HepG2 (cell line): Measurements from ENCODE around the gene UPK1A. TPM values are rescaled to one million over a fixed set of nuclear protein-coding genes. Genes with fewer than 3 reads are reported as not detected.
A peak's percentile ranks its signal among the peaks of the same experiment; 100 is the strongest.

Experiments
- EZH2 ChIP-seq: conservative IDR thresholded peaks from 2 replicates; pipeline ENCODE4 v1.6.1; 2012; ENCODE audit warnings: mild to moderate bottlenecking, low read depth, low read length, moderate library complexity
- FOXP1 ChIP-seq, 2 experiments: fragments of 450-650 bp in 1 of 2; IDR thresholded peaks; 2 replicates each; pipeline ENCODE4 v1.6.1; 2017 to 2018; ENCODE audit warnings: antibody characterized with exemption in 1 of 2
- GTF3A ChIP-seq: sonication (generic); formaldehyde crosslinking; conservative IDR thresholded peaks from 2 replicates; pipeline ENCODE4 v1.4.0; 2020; ENCODE audit warnings: mild to moderate bottlenecking, missing genetic modification reagents
- IRF1 ChIP-seq: sonication (generic); formaldehyde crosslinking; IDR thresholded peaks from 2 replicates; pipeline ENCODE4 v1.4.0; 2020; ENCODE audit warnings: low read depth, mild to moderate bottlenecking, missing genetic modification reagents
- MATR3 ChIP-seq: sonication (generic); formaldehyde crosslinking; IDR thresholded peaks from 2 replicates; pipeline ENCODE4 v1.4.0; 2020; ENCODE audit warnings: missing genetic modification reagents
- PRDM4 ChIP-seq: sonication (generic); formaldehyde crosslinking; IDR thresholded peaks from 2 replicates; pipeline ENCODE4 v1.9.0; 2021; ENCODE audit warnings: missing genetic modification reagents, borderline replicate concordance
- RNF2 ChIP-seq: fragments of 450-650 bp; conservative IDR thresholded peaks from 2 replicates; pipeline ENCODE4 v1.6.1; 2016; ENCODE audit warnings: low read depth
- TBL1XR1 ChIP-seq: fragments of 150-350 bp; IDR thresholded peaks from 2 replicates; pipeline ENCODE4 v1.6.1; 2014; ENCODE audit warnings: borderline replicate concordance, low read length; ENCODE audit not compliant: partially characterized antibody
- U2AF2 ChIP-seq: fragments of 200-400 bp; formaldehyde crosslinking; IDR thresholded peaks from 2 replicates; pipeline ENCODE4 v1.6.1; 2017; ENCODE audit warnings: low read depth, mild to moderate bottlenecking, low read length
- XBP1 ChIP-seq: sonication (generic); formaldehyde crosslinking; IDR thresholded peaks from 2 replicates; pipeline ENCODE4 v1.5.0; 2020; ENCODE audit warnings: missing genetic modification reagents
- ZMAT5 ChIP-seq: sonication (generic); formaldehyde crosslinking; IDR thresholded peaks from 2 replicates; pipeline ENCODE4 v1.5.0; 2020; ENCODE audit warnings: mild to moderate bottlenecking, low read depth, missing genetic modification reagents, borderline replicate concordance
- polyA plus RNA-seq, 8 experiments: library from polyadenylated mRNA; depleted of rRNA in 3 of 8; stranded (reverse) in 7 of 8; unstranded in 1 of 8; fragments of >200 nt; fragmentation: Illumina TruSeq in 4 of 8; extraction: Trizol in 4 of 8; gene quantifications; 2 replicates each; pipeline versions ENCODE4 v1.2.1 to v1.2.3, GENCODE V29; 2011 to 2016; ENCODE audit warnings: low read depth in 4 of 8, missing spikeins in 1 of 8, mixed read lengths in 1 of 8; ENCODE audit not compliant: insufficient read depth in 1 of 8
- total RNA-seq, 5 experiments: library from RNA; depleted of rRNA; stranded (reverse); fragments of >200 nt; fragmentation: Illumina TruSeq; extraction: Trizol; gene quantifications; 2 replicates each; pipeline ENCODE4 v1.2.3, GENCODE V29; 2016; ENCODE audit warnings: low read depth in 1 of 5
- TF ChIP-seq, protein P1 (sequence below): sonication (generic); formaldehyde crosslinking; IDR thresholded peaks from 2 replicates; pipeline ENCODE4 v1.4.0; 2020; ENCODE audit warnings: mild to moderate bottlenecking, missing genetic modification reagents
- TF ChIP-seq, protein P2 (sequence below): sonication (generic); formaldehyde crosslinking; IDR thresholded peaks from 2 replicates; pipeline ENCODE4 v1.4.0; 2020; ENCODE audit warnings: missing genetic modification reagents, borderline replicate concordance
- TF ChIP-seq, protein P3 (sequence below): sonication (generic); formaldehyde crosslinking; IDR thresholded peaks from 2 replicates; pipeline ENCODE4 v1.4.0; 2020; ENCODE audit warnings: missing genetic modification reagents, borderline replicate concordance

UPK1A gene
- total and polyA plus RNA-seq, 2 of the 13 experiments (the other 11 are each of a cell fraction or from before 2014, with no cell fraction given): 2.9 TPM; not detected in 1

- TF ChIP-seq, protein P1, sequence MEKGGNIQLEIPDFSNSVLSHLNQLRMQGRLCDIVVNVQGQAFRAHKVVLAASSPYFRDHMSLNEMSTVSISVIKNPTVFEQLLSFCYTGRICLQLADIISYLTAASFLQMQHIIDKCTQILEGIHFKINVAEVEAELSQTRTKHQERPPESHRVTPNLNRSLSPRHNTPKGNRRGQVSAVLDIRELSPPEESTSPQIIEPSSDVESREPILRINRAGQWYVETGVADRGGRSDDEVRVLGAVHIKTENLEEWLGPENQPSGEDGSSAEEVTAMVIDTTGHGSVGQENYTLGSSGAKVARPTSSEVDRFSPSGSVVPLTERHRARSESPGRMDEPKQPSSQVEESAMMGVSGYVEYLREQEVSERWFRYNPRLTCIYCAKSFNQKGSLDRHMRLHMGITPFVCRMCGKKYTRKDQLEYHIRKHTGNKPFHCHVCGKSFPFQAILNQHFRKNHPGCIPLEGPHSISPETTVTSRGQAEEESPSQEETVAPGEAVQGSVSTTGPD (CRISPR knock-in tag): no peak
- TF ChIP-seq XBP1 (CRISPR knock-in tag) (no peak), MATR3 (no peak), EZH2 (no peak), FOXP1 (IDR thresholded peaks at IDR 0.05) (no peak), FOXP1 (CRISPR knock-in tag; IDR thresholded peaks at IDR 0.05) (no peak), PRDM4 (CRISPR knock-in tag) (no peak), U2AF2 (no peak), RNF2 (no peak), TBL1XR1 (no peak), GTF3A (CRISPR knock-in tag) (0 out of 2 replicates have a peak, but pooled peaks have one; percentile 75), ZMAT5 (CRISPR knock-in tag) (no peak), IRF1 (CRISPR knock-in tag) (no peak)
- TF ChIP-seq, protein P2, sequence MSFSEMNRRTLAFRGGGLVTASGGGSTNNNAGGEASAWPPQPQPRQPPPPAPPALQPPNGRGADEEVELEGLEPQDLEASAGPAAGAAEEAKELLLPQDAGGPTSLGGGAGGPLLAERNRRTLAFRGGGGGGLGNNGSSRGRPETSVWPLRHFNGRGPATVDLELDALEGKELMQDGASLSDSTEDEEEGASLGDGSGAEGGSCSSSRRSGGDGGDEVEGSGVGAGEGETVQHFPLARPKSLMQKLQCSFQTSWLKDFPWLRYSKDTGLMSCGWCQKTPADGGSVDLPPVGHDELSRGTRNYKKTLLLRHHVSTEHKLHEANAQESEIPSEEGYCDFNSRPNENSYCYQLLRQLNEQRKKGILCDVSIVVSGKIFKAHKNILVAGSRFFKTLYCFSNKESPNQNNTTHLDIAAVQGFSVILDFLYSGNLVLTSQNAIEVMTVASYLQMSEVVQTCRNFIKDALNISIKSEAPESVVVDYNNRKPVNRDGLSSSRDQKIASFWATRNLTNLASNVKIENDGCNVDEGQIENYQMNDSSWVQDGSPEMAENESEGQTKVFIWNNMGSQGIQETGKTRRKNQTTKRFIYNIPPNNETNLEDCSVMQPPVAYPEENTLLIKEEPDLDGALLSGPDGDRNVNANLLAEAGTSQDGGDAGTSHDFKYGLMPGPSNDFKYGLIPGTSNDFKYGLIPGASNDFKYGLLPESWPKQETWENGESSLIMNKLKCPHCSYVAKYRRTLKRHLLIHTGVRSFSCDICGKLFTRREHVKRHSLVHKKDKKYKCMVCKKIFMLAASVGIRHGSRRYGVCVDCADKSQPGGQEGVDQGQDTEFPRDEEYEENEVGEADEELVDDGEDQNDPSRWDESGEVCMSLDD (CRISPR knock-in tag): peak; percentile 71; the same call in 1 of the 2 replicates
- TF ChIP-seq, protein P3, sequence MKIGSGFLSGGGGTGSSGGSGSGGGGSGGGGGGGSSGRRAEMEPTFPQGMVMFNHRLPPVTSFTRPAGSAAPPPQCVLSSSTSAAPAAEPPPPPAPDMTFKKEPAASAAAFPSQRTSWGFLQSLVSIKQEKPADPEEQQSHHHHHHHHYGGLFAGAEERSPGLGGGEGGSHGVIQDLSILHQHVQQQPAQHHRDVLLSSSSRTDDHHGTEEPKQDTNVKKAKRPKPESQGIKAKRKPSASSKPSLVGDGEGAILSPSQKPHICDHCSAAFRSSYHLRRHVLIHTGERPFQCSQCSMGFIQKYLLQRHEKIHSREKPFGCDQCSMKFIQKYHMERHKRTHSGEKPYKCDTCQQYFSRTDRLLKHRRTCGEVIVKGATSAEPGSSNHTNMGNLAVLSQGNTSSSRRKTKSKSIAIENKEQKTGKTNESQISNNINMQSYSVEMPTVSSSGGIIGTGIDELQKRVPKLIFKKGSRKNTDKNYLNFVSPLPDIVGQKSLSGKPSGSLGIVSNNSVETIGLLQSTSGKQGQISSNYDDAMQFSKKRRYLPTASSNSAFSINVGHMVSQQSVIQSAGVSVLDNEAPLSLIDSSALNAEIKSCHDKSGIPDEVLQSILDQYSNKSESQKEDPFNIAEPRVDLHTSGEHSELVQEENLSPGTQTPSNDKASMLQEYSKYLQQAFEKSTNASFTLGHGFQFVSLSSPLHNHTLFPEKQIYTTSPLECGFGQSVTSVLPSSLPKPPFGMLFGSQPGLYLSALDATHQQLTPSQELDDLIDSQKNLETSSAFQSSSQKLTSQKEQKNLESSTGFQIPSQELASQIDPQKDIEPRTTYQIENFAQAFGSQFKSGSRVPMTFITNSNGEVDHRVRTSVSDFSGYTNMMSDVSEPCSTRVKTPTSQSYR (CRISPR knock-in tag): no peak
Observed at GRCh38 chr19:35716801-35717664, 50.7 kb downstream of the UPK1A start (continued).
